ENCODE results near the gene SHISA9. TPM values are rescaled to one million over a fixed set of nuclear protein-coding genes. Genes with fewer than 3 reads are reported as not detected.
A peak's percentile ranks its signal among the peaks of the same experiment; 100 is the strongest.

The SHISA9 gene
- total and polyA plus RNA-seq, 3 experiments from 2014 or later, result 0.04 to 0.35 TPM; not detected in 1

GRCh38 chr16:12901204-12901596 lies 198 bp upstream of the SHISA9 start:
- Histone ChIP-seq H3K36me3 (ENCODE audit: insufficient read depth, low read length) (no peaks in the 10 kb centered on the region), H3K27me3 (ENCODE audit: insufficient read depth, low read length, poor library complexity, severe bottlenecking) (no peaks in the 10 kb centered on the region), H3K27ac (ENCODE audit: low read depth, low read length) (no peak overlapping the region), H3K9me3 (ENCODE audit: low read length) (no peaks in the 10 kb centered on the region), H3K4me3 (ENCODE audit: low read length) (no peak overlapping the region), H3K4me1 (ENCODE audit: insufficient read depth, low read length) (no peaks in the 10 kb centered on the region)
- DNase-seq, result no peak
- H3K36me3 Mint-ChIP-seq, result no peaks in the 10 kb centered on the region
- peaks cover 0 to 2% (median 0%) of the 10 kb centered on the region in 5 donors for H3K9me3 Mint-ChIP-seq
- ChIA-PET CTCF (no interaction called here), POLR2A (no interaction called here)
- peaks cover 0 to 2% (median 0%) of the 10 kb centered on the region in 3 donors for H3K4me1 Mint-ChIP-seq
- H3K27me3 Mint-ChIP-seq, result peaks cover 39 to 50% of the 10 kb centered on the region in 2 donors
- no peak overlapping the region for H3K27ac Mint-ChIP-seq
- H3K4me3 Mint-ChIP-seq, result no peak overlapping the region

- no peak overlapping the region for H3K4me3 Mint-ChIP-seq
- H3K4me3 ChIP-seq (ENCODE audit: low read length), result no peak overlapping the region
- H3K36me3 ChIP-seq (ENCODE audit: insufficient read depth, low read length), result no peaks in the 10 kb centered on the region
- ChIA-PET POLR2A (no interaction called here), CTCF (no interaction called here)
- H3K4me1 Mint-ChIP-seq, result peaks cover 0 to 2% (median 0%) of the 10 kb centered on the region in 3 donors
- H3K27me3 ChIP-seq (ENCODE audit: insufficient read depth, low read length, poor library complexity, severe bottlenecking), result peaks cover 5% of the 10 kb centered on the region
- no peaks in the 10 kb centered on the region for H3K4me1 ChIP-seq (ENCODE audit: insufficient read depth, low read length)
- H3K27me3 Mint-ChIP-seq, result peaks cover 39 to 55% of the 10 kb centered on the region in 2 donors
- H3K27ac ChIP-seq (ENCODE audit: low read depth, low read length), result no peak overlapping the region
- DNase-seq, result no peak
- H3K9me3 Mint-ChIP-seq, result no peaks in the 10 kb centered on the region
- H3K36me3 Mint-ChIP-seq, result no peaks in the 10 kb centered on the region
- no peaks in the 10 kb centered on the region for H3K9me3 ChIP-seq (ENCODE audit: low read length)
- peak overlapping the region in 1 of 8 donors; percentile 41 for H3K27ac Mint-ChIP-seq
These were observed 1.3 kb downstream of the SHISA9 start for GRCh38 chr16:12902511-12903372.

GRCh38 chr16:12903407-12904328 lies 2.3 kb downstream of the SHISA9 start:
- Mint-ChIP-seq H3K27me3 (peaks cover 39 to 55% of the 10 kb centered on the region in 2 donors), H3K4me3 (no peak overlapping the region), H3K4me1 (peaks cover 0 to 2% (median 0%) of the 10 kb centered on the region in 3 donors), H3K36me3 (no peaks in the 10 kb centered on the region), H3K9me3 (no peaks in the 10 kb centered on the region), H3K27ac (no peak overlapping the region)
- Histone ChIP-seq H3K9me3 (ENCODE audit: low read length) (no peaks in the 10 kb centered on the region), H3K27ac (ENCODE audit: low read depth, low read length) (no peak overlapping the region), H3K27me3 (ENCODE audit: insufficient read depth, low read length, poor library complexity, severe bottlenecking) (peaks cover 5% of the 10 kb centered on the region), H3K4me1 (ENCODE audit: insufficient read depth, low read length) (no peaks in the 10 kb centered on the region), H3K36me3 (ENCODE audit: insufficient read depth, low read length) (no peaks in the 10 kb centered on the region), H3K4me3 (ENCODE audit: low read length) (no peak overlapping the region)
- ChIA-PET POLR2A (no interaction called here), CTCF (no interaction called here)
- DNase-seq, result no peak

- Histone ChIP-seq H3K9me3 (ENCODE audit: low read length) (no peaks in the 10 kb centered on the region), H3K4me3 (ENCODE audit: low read length) (no peak overlapping the region), H3K4me1 (ENCODE audit: insufficient read depth, low read length) (no peaks in the 10 kb centered on the region), H3K36me3 (ENCODE audit: insufficient read depth, low read length) (no peaks in the 10 kb centered on the region), H3K27me3 (ENCODE audit: insufficient read depth, low read length, poor library complexity, severe bottlenecking) (peaks cover 5% of the 10 kb centered on the region), H3K27ac (ENCODE audit: low read depth, low read length) (no peak overlapping the region)
- DNase-seq, result no peak
- Mint-ChIP-seq H3K27me3 (peaks cover 35 to 56% of the 10 kb centered on the region in 2 donors), H3K9me3 (no peaks in the 10 kb centered on the region), H3K4me3 (no peak overlapping the region), H3K4me1 (peaks cover 0 to 2% (median 0%) of the 10 kb centered on the region in 3 donors), H3K27ac (no peak overlapping the region), H3K36me3 (no peaks in the 10 kb centered on the region)
- POLR2A ChIA-PET, result no interaction called here
- CTCF ChIA-PET, result no interaction called here
These were observed 2.9 kb downstream of the SHISA9 start for GRCh38 chr16:12904329-12904671.

GRCh38 chr16:12906271-12906670 lies 4.9 kb downstream of the SHISA9 start:
- Mint-ChIP-seq H3K4me3 (no peak overlapping the region), H3K27ac (no peak overlapping the region)
- CTCF ChIA-PET, result no interaction called here

GRCh38 chr16:12906765-12907516 lies 5.5 kb downstream of the SHISA9 start:
- Histone ChIP-seq H3K27me3 (ENCODE audit: insufficient read depth, low read length, poor library complexity, severe bottlenecking) (peaks cover 5% of the 10 kb centered on the region), H3K27ac (ENCODE audit: low read depth, low read length) (no peak overlapping the region), H3K4me3 (ENCODE audit: low read length) (no peak overlapping the region), H3K9me3 (ENCODE audit: low read length) (no peaks in the 10 kb centered on the region), H3K36me3 (ENCODE audit: insufficient read depth, low read length) (no peaks in the 10 kb centered on the region), H3K4me1 (ENCODE audit: insufficient read depth, low read length) (no peaks in the 10 kb centered on the region)
- no peaks in the 10 kb centered on the region for H3K36me3 Mint-ChIP-seq
- no peak overlapping the region for H3K4me3 Mint-ChIP-seq
- H3K27ac Mint-ChIP-seq, result no peak overlapping the region
- peaks cover 29 to 46% of the 10 kb centered on the region in 2 donors for H3K27me3 Mint-ChIP-seq
- peaks cover 0 to 2% (median 0%) of the 10 kb centered on the region in 5 donors for H3K9me3 Mint-ChIP-seq
- DNase-seq, result no peak
- ChIA-PET CTCF (no interaction called here), POLR2A (no interaction called here)
- peaks cover 0 to 2% (median 0%) of the 10 kb centered on the region in 3 donors for H3K4me1 Mint-ChIP-seq

More at GRCh38 chr16:12906271-12906670, 4.9 kb downstream of the SHISA9 start:
- H3K4me1 Mint-ChIP-seq, result peaks cover 0 to 2% (median 0%) of the 10 kb centered on the region in 3 donors
- DNase-seq, result no peak
- peaks cover 0 to 2% (median 0%) of the 10 kb centered on the region in 5 donors for H3K9me3 Mint-ChIP-seq
- POLR2A ChIA-PET, result no interaction called here
- H3K27ac ChIP-seq (ENCODE audit: low read depth, low read length), result no peak overlapping the region
- no peaks in the 10 kb centered on the region for H3K4me1 ChIP-seq (ENCODE audit: insufficient read depth, low read length)
- H3K27me3 Mint-ChIP-seq, result peaks cover 27 to 46% of the 10 kb centered on the region in 2 donors
- peaks cover 5% of the 10 kb centered on the region for H3K27me3 ChIP-seq (ENCODE audit: insufficient read depth, low read length, poor library complexity, severe bottlenecking)
- H3K4me3 ChIP-seq (ENCODE audit: low read length), result no peak overlapping the region
- no peaks in the 10 kb centered on the region for H3K36me3 Mint-ChIP-seq
- no peaks in the 10 kb centered on the region for H3K36me3 ChIP-seq (ENCODE audit: insufficient read depth, low read length)
- no peaks in the 10 kb centered on the region for H3K9me3 ChIP-seq (ENCODE audit: low read length)

GRCh38 chr16:12907670-12908233 lies 6.4 kb downstream of the SHISA9 start:
- no peaks in the 10 kb centered on the region for H3K9me3 ChIP-seq (ENCODE audit: low read length)
- Mint-ChIP-seq H3K4me1 (peaks cover 0 to 2% (median 0%) of the 10 kb centered on the region in 3 donors), H3K27ac (no peak overlapping the region), H3K9me3 (peaks cover 0 to 4% (median 0%) of the 10 kb centered on the region in 5 donors), H3K36me3 (no peaks in the 10 kb centered on the region), H3K27me3 (peaks cover 27 to 43% of the 10 kb centered on the region in 2 donors), H3K4me3 (no peak overlapping the region)
- no peaks in the 10 kb centered on the region for H3K4me1 ChIP-seq (ENCODE audit: insufficient read depth, low read length)
- DNase-seq, result no peak
- CTCF ChIA-PET, result no interaction called here
- no peak overlapping the region for H3K4me3 ChIP-seq (ENCODE audit: low read length)
- H3K27me3 ChIP-seq (ENCODE audit: insufficient read depth, low read length, poor library complexity, severe bottlenecking), result peaks cover 5% of the 10 kb centered on the region
- no peaks in the 10 kb centered on the region for H3K36me3 ChIP-seq (ENCODE audit: insufficient read depth, low read length)
- H3K27ac ChIP-seq (ENCODE audit: low read depth, low read length), result no peak overlapping the region
- POLR2A ChIA-PET, result no interaction called here
